H9 (cell line): ENCODE results near the gene EPB41. TPM values are rescaled to one million over a fixed set of nuclear protein-coding genes. Genes with fewer than 3 reads are reported as not detected.

Source experiments
- DNase-seq: peaks from one replicate; pipeline ENCODE4 v3.0.0-alpha.2; 2017
- H2AFZ ChIP-seq: one replicate; pipeline ENCODE4 v1.6.1; 2013; ENCODE audit warnings: mild to moderate bottlenecking, low read length, control low read depth, moderate library complexity
- H2AK5ac ChIP-seq: 2 replicates; pipeline ENCODE4 v1.6.1; 2013; ENCODE audit warnings: low read length, control low read depth, mixed read lengths; ENCODE audit not compliant: insufficient read length
- H2BK120ac ChIP-seq: one replicate; pipeline ENCODE4 v1.6.1; 2013; ENCODE audit warnings: low read depth, mild to moderate bottlenecking, low read length, control low read depth, inconsistent platforms; ENCODE audit not compliant: poor library complexity, severe bottlenecking
- H2BK12ac ChIP-seq: 2 replicates; pipeline ENCODE4 v1.6.1; 2013; ENCODE audit warnings: low read length, control low read depth, mixed read lengths, low read depth; ENCODE audit not compliant: insufficient read length
- H2BK15ac ChIP-seq: 2 replicates; pipeline ENCODE4 v1.6.1; 2013; ENCODE audit warnings: low read depth, low read length, control low read depth
- H2BK20ac ChIP-seq: one replicate; pipeline ENCODE4 v1.6.1; 2013; ENCODE audit warnings: low read depth, mild to moderate bottlenecking, low read length, control low read depth, inconsistent platforms; ENCODE audit not compliant: poor library complexity, severe bottlenecking
- H2BK5ac ChIP-seq: 2 replicates; pipeline ENCODE4 v1.6.1; 2013; ENCODE audit warnings: low read length, control low read depth, mixed read lengths; ENCODE audit not compliant: insufficient read length
- H3K14ac ChIP-seq: 2 replicates; pipeline ENCODE4 v1.6.1; 2013; ENCODE audit warnings: low read length, control low read depth; ENCODE audit not compliant: insufficient read depth
- H3K18ac ChIP-seq: 2 replicates; pipeline ENCODE4 v1.6.1; 2013; ENCODE audit warnings: low read depth, mild to moderate bottlenecking, mixed read lengths, low read length, control low read depth; ENCODE audit not compliant: insufficient read length
- H3K23ac ChIP-seq: 2 replicates; pipeline ENCODE4 v1.6.1; 2013; ENCODE audit warnings: low read length, control low read depth, mixed read lengths, low read depth; ENCODE audit not compliant: insufficient read length
- H3K23me2 ChIP-seq: 2 replicates; pipeline ENCODE4 v1.6.1; 2013; ENCODE audit warnings: low read depth, mild to moderate bottlenecking, mixed read lengths, low read length, control low read depth; ENCODE audit not compliant: insufficient read length, poor library complexity, severe bottlenecking
- H3K27ac ChIP-seq: 2 replicates; pipeline ENCODE4 v1.5.1; 2013; ENCODE audit warnings: low read length, control low read depth, mixed read lengths, low read depth; ENCODE audit not compliant: insufficient read length
- H3K27me3 ChIP-seq: 2 replicates; pipeline ENCODE4 v1.6.1; 2013; ENCODE audit warnings: low read length, control low read depth, inconsistent platforms; ENCODE audit not compliant: insufficient read depth
- H3K4ac ChIP-seq: 2 replicates; pipeline ENCODE4 v1.6.1; 2013; ENCODE audit warnings: low read depth, mild to moderate bottlenecking, control low read depth, inconsistent platforms, low read length, moderate library complexity
- H3K4me1 ChIP-seq: 2 replicates; pipeline ENCODE4 v1.6.1; 2013; ENCODE audit warnings: low read length, control low read depth, inconsistent platforms; ENCODE audit not compliant: insufficient read depth
- H3K4me2 ChIP-seq: 2 replicates; pipeline ENCODE4 v1.6.1; 2013; ENCODE audit warnings: low read length, control low read depth, mixed read lengths; ENCODE audit not compliant: insufficient read length, insufficient read depth
- H3K56ac ChIP-seq: 2 replicates; pipeline ENCODE4 v1.6.1; 2013; ENCODE audit warnings: low read depth, mild to moderate bottlenecking, mixed read lengths, low read length, control low read depth; ENCODE audit not compliant: insufficient read length
- H3K79me1 ChIP-seq: 2 replicates; pipeline ENCODE4 v1.6.1; 2013; ENCODE audit warnings: low read depth, mild to moderate bottlenecking, moderate library complexity, low read length, control low read depth, inconsistent platforms; ENCODE audit not compliant: insufficient read depth, poor library complexity, severe bottlenecking
- H3K79me2 ChIP-seq: 2 replicates; pipeline ENCODE4 v1.6.1; 2013; ENCODE audit warnings: low read length, control low read depth, inconsistent platforms; ENCODE audit not compliant: insufficient read depth
- H3K9ac ChIP-seq: 2 replicates; pipeline ENCODE4 v1.6.1; 2013; ENCODE audit warnings: low read length, control low read depth, mixed read lengths; ENCODE audit not compliant: insufficient read length; ENCODE audit errors: extremely low read depth
- H3K9me3 ChIP-seq: one replicate; pipeline ENCODE4 v1.6.1; 2013; ENCODE audit warnings: low read depth, low read length, inconsistent platforms; ENCODE audit not compliant: control insufficient read depth
- H3T11ph ChIP-seq: one replicate; pipeline ENCODE4 v1.6.1; 2013; ENCODE audit warnings: mild to moderate bottlenecking, low read length, control low read depth, inconsistent platforms
- H4K20me1 ChIP-seq: one replicate; pipeline ENCODE4 v1.6.1; 2013; ENCODE audit not compliant: control insufficient read depth, insufficient read length, insufficient read depth
- H4K5ac ChIP-seq: 2 replicates; pipeline ENCODE4 v1.6.1; 2013; ENCODE audit warnings: low read depth, mild to moderate bottlenecking, mixed read lengths, low read length, control low read depth; ENCODE audit not compliant: insufficient read length
- H4K8ac ChIP-seq: replicated peaks from 2 replicates; pipeline ENCODE4 v1.6.1; 2013; ENCODE audit warnings: low read length, control low read depth, mixed read lengths, low read depth; ENCODE audit not compliant: insufficient read length
- H4K91ac ChIP-seq: 2 replicates; pipeline ENCODE4 v1.6.1; 2013; ENCODE audit warnings: low read depth, mild to moderate bottlenecking, moderate library complexity, mixed read lengths, low read length, control low read depth; ENCODE audit not compliant: insufficient read length
- H3K27ac Mint-ChIP-seq, 3 experiments: 2 replicates in 2 of 3; 3 replicates in 1 of 3; pipeline ENCODE4 v1.8.0; 2020 to 2021; ENCODE audit warnings: mixed read lengths in 3 of 3, mild to moderate bottlenecking in 1 of 3, moderate library complexity in 1 of 3
- H3K27me3 Mint-ChIP-seq: 2 replicates; pipeline ENCODE4 v1.8.0; 2021; ENCODE audit warnings: low read depth, mild to moderate bottlenecking, moderate library complexity, mixed read lengths
- H3K36me3 Mint-ChIP-seq, 3 experiments: 2 replicates in 2 of 3; 3 replicates in 1 of 3; pipeline ENCODE4 v1.8.0; 2020 to 2021; ENCODE audit warnings: low read depth in 3 of 3, mixed read lengths in 3 of 3; ENCODE audit not compliant: insufficient read depth in 1 of 3
- H3K4me1 Mint-ChIP-seq, 2 experiments: 2 replicates each; pipeline ENCODE4 v1.8.0; 2020; ENCODE audit warnings: mixed read lengths in 2 of 2
- H3K4me3 Mint-ChIP-seq, 2 experiments: 2 replicates in 1 of 2; 3 replicates in 1 of 2; pipeline ENCODE4 v1.8.0; 2020 to 2021; ENCODE audit warnings: mild to moderate bottlenecking in 2 of 2, mixed read lengths in 2 of 2, moderate library complexity in 1 of 2
- H3K9me3 Mint-ChIP-seq, 2 experiments: 2 replicates in 1 of 2; 3 replicates in 1 of 2; pipeline ENCODE4 v1.8.0; 2020; ENCODE audit warnings: mild to moderate bottlenecking in 2 of 2, mixed read lengths in 2 of 2, moderate library complexity in 1 of 2
- CTCF ChIP-seq: fragments of 200-600 bp; sonication (generic); conservative IDR thresholded peaks from 3 replicates; pipeline ENCODE4 v1.8.0; 2021; ENCODE audit warnings: antibody characterized with exemption, mild to moderate bottlenecking
- WGBS: extraction: QIAGEN DNeasy Blood & Tissue Kit; methylation state at CpG from one replicate; pipeline ENCODE4 v1.1.7; 2013; ENCODE audit warnings: missing lambda C conversion rate, low lambda C conversion rate, mixed read lengths; ENCODE audit not compliant: insufficient read length; ENCODE audit errors: extremely low coverage; 5-methylcytosine and 5-hydroxymethylcytosine counted together
- total RNA-seq: library from RNA; stranded (reverse); gene quantifications from 2 replicates; pipeline ENCODE4 v1.2.1, GENCODE V29; 2021

The EPB41 gene
- total RNA-seq, 1 experiment from 2014 or later = 75.4 TPM

GRCh38 chr1:28917757-28918118 is 3.4 kb downstream of the EPB41 start:
- H4K5ac ChIP-seq = no peak overlapping the region
- peaks cover 2% of the 10 kb centered on the region; the same call in 1 of the 2 replicates for H3K4me1 ChIP-seq
- no peak overlapping the region for H4K8ac ChIP-seq
- H3K9ac ChIP-seq = no peak overlapping the region
- H3K4ac ChIP-seq = no peak overlapping the region
- H3K27me3 ChIP-seq = no peaks in the 10 kb centered on the region
- no CpG with 5 or more reads among the region's 2 CpGs for WGBS
- H2BK5ac ChIP-seq = no peak overlapping the region
- peaks cover 4% of the 10 kb centered on the region for H3K23me2 ChIP-seq
- peaks cover 12 to 33% of the 10 kb centered on the region in 2 experiments for H3K4me1 Mint-ChIP-seq
- TF ChIP-seq CTCF = no peak
- H2BK12ac ChIP-seq = no peak overlapping the region
- H3K79me1 ChIP-seq = no peaks in the 10 kb centered on the region
- no peaks in the 10 kb centered on the region; a peak in 1 of 7 replicates for H3K36me3 Mint-ChIP-seq
- no peak overlapping the region for H3T11ph ChIP-seq
- no peak overlapping the region for H3K56ac ChIP-seq
- no peak overlapping the region for H3K18ac ChIP-seq
- no peaks in the 10 kb centered on the region; a peak in 1 of 5 replicates for H3K9me3 Mint-ChIP-seq
- no peak for DNase-seq
- H2AK5ac ChIP-seq = no peak overlapping the region
- H3K27me3 Mint-ChIP-seq = peaks cover 3% of the 10 kb centered on the region; the same call in 1 of the 2 replicates
- H4K20me1 ChIP-seq = no peaks in the 10 kb centered on the region
- H3K27ac ChIP-seq = no peak overlapping the region
- H4K91ac ChIP-seq = no peak overlapping the region
- no peaks in the 10 kb centered on the region for H3K9me3 ChIP-seq
- H3K23ac ChIP-seq = no peak overlapping the region
- no peak overlapping the region for H2AFZ ChIP-seq
- H2BK120ac ChIP-seq = no peak overlapping the region
- H3K27ac Mint-ChIP-seq = peak overlapping the region in 1 of 3 experiments; percentile 44; a peak in 1 of 7 replicates
- H2BK15ac ChIP-seq = no peak overlapping the region
- no peak overlapping the region for H2BK20ac ChIP-seq
- peaks cover 2% of the 10 kb centered on the region; the same call in 1 of the 2 replicates for H3K79me2 ChIP-seq
- H3K14ac ChIP-seq = no peak overlapping the region
- peak overlapping the region in 1 of 2 experiments; percentile 42; a peak in 1 of 5 replicates for H3K4me3 Mint-ChIP-seq
- H3K4me2 ChIP-seq = no peak overlapping the region
